ENCODE measurements around the gene WFS1. TPM values are rescaled to one million over a fixed set of nuclear protein-coding genes. Genes with fewer than 3 reads are reported as not detected.

WFS1 gene
- total and polyA plus RNA-seq, 2 of the 13 experiments (the other 11 are each of a cell fraction or from before 2014, with no cell fraction given): 39.1 to 42.2 TPM

DNA sequence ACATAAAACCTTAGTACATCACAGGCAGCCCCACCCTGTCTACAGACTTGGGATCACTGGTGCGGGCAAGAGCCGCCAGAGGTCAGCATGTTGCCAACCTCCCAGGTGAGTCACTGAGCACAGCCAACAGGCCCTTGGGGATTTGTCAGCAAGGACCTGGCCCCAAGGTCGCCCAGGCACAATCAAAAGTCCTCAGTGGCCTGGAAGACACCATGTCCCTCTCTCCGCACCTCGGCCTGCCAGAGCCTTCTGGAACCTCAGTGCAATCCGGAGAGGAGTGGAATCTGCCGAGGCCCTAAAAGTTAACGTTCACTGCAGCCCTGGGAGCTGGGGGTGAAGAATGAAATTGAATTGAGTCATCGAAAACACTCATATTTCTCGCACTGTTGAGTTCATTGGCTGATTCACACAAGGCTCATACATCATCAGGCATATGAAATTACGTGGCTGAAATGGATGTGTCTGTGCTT, 74.3 kb downstream of the WFS1 start (continued):
- TF ChIP-seq, protein P1, sequence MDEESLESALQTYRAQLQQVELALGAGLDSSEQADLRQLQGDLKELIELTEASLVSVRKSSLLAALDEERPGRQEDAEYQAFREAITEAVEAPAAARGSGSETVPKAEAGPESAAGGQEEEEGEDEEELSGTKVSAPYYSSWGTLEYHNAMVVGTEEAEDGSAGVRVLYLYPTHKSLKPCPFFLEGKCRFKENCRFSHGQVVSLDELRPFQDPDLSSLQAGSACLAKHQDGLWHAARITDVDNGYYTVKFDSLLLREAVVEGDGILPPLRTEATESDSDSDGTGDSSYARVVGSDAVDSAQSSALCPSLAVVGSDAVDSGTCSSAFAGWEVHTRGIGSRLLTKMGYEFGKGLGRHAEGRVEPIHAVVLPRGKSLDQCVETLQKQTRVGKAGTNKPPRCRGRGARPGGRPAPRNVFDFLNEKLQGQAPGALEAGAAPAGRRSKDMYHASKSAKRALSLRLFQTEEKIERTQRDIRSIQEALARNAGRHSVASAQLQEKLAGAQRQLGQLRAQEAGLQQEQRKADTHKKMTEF (CRISPR knock-in tag; IDR thresholded peaks at IDR 0.05): no peak
- TF ChIP-seq NR2F1 (CRISPR knock-in tag; IDR thresholded peaks at IDR 0.05) (0 out of 4 replicates have a peak, but pooled peaks of 1 of the 2 experiments have one; percentile 23), RAD21 (CRISPR knock-in tag; IDR thresholded peaks at IDR 0.05) (0 out of 2 replicates have a peak, but pooled peaks have one; percentile 24), TBX2 (CRISPR knock-in tag; IDR thresholded peaks at IDR 0.05; ENCODE audit: borderline replicate concordance) (no peak), ZNF577 (CRISPR knock-in tag; IDR thresholded peaks at IDR 0.05; ENCODE audit: borderline replicate concordance, low read depth) (no peak), PHF20 (CRISPR knock-in tag; IDR thresholded peaks at IDR 0.05) (no peak), SMC3 (IDR thresholded peaks at IDR 0.05; ENCODE audit: low read length) (peak; percentile 49; the same call in 1 of the 2 replicates), RFXANK (CRISPR knock-in tag; IDR thresholded peaks at IDR 0.05) (no peak), FOSL2 (CRISPR knock-in tag; IDR thresholded peaks at IDR 0.05) (peak; percentile 87), KDM2A (CRISPR knock-in tag; IDR thresholded peaks at IDR 0.05; ENCODE audit: borderline replicate concordance, low read depth) (peak; percentile 40; the same call in 1 of the 2 replicates), ZNF33A (CRISPR knock-in tag; IDR thresholded peaks at IDR 0.05; ENCODE audit: borderline replicate concordance) (no peak), MIER2 (CRISPR knock-in tag; IDR thresholded peaks at IDR 0.05) (0 out of 2 replicates have a peak, but pooled peaks have one; percentile 70), FIP1L1 (IDR thresholded peaks at IDR 0.05; ENCODE audit: borderline replicate concordance, insufficient read depth, low read depth, low read length) (no peak), KMT2A (CRISPR knock-in tag; IDR thresholded peaks at IDR 0.05) (no peak), STAG1 (CRISPR knock-in tag; IDR thresholded peaks at IDR 0.05) (peak; percentile 74), ZNF496 (CRISPR knock-in tag; IDR thresholded peaks at IDR 0.05; ENCODE audit: insufficient replicate concordance) (no peak), ZFY (CRISPR knock-in tag; IDR thresholded peaks at IDR 0.05) (no peak)
- TF ChIP-seq, protein P2, sequence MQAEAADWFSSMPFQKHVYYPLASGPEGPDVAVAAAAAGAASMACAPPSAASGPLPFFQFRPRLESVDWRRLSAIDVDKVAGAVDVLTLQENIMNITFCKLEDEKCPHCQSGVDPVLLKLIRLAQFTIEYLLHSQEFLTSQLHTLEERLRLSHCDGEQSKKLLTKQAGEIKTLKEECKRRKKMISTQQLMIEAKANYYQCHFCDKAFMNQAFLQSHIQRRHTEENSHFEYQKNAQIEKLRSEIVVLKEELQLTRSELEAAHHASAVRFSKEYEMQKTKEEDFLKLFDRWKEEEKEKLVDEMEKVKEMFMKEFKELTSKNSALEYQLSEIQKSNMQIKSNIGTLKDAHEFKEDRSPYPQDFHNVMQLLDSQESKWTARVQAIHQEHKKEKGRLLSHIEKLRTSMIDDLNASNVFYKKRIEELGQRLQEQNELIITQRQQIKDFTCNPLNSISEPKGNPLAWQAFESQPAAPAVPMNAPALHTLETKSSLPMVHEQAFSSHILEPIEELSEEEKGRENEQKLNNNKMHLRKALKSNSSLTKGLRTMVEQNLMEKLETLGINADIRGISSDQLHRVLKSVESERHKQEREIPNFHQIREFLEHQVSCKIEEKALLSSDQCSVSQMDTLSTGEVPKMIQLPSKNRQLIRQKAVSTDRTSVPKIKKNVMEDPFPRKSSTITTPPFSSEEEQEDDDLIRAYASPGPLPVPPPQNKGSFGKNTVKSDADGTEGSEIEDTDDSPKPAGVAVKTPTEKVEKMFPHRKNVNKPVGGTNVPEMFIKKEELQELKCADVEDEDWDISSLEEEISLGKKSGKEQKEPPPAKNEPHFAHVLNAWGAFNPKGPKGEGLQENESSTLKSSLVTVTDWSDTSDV (CRISPR knock-in tag; IDR thresholded peaks at IDR 0.05): no peak
- TF ChIP-seq, protein P3, sequence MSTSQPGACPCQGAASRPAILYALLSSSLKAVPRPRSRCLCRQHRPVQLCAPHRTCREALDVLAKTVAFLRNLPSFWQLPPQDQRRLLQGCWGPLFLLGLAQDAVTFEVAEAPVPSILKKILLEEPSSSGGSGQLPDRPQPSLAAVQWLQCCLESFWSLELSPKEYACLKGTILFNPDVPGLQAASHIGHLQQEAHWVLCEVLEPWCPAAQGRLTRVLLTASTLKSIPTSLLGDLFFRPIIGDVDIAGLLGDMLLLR (CRISPR knock-in tag; IDR thresholded peaks at IDR 0.05): no peak
- TF ChIP-seq, protein P4, sequence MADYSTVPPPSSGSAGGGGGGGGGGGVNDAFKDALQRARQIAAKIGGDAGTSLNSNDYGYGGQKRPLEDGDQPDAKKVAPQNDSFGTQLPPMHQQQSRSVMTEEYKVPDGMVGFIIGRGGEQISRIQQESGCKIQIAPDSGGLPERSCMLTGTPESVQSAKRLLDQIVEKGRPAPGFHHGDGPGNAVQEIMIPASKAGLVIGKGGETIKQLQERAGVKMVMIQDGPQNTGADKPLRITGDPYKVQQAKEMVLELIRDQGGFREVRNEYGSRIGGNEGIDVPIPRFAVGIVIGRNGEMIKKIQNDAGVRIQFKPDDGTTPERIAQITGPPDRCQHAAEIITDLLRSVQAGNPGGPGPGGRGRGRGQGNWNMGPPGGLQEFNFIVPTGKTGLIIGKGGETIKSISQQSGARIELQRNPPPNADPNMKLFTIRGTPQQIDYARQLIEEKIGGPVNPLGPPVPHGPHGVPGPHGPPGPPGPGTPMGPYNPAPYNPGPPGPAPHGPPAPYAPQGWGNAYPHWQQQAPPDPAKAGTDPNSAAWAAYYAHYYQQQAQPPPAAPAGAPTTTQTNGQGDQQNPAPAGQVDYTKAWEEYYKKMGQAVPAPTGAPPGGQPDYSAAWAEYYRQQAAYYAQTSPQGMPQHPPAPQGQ (CRISPR knock-in tag; IDR thresholded peaks at IDR 0.05; ENCODE audit: borderline replicate concordance): no peak
- TF ChIP-seq, protein P5, sequence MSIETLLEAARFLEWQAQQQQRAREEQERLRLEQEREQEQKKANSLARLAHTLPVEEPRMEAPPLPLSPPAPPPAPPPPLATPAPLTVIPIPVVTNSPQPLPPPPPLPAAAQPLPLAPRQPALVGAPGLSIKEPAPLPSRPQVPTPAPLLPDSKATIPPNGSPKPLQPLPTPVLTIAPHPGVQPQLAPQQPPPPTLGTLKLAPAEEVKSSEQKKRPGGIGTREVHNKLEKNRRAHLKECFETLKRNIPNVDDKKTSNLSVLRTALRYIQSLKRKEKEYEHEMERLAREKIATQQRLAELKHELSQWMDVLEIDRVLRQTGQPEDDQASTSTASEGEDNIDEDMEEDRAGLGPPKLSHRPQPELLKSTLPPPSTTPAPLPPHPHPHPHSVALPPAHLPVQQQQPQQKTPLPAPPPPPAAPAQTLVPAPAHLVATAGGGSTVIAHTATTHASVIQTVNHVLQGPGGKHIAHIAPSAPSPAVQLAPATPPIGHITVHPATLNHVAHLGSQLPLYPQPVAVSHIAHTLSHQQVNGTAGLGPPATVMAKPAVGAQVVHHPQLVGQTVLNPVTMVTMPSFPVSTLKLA (IDR thresholded peaks at IDR 0.05): no peak
